ENCODE results near the gene MTMR6. TPM values are rescaled to one million over a fixed set of nuclear protein-coding genes. Genes with fewer than 3 reads are reported as not detected.

The MTMR6 gene
- total RNA-seq, 2 donors from 2014 or later = 14.8 to 21.2 TPM

DNA sequence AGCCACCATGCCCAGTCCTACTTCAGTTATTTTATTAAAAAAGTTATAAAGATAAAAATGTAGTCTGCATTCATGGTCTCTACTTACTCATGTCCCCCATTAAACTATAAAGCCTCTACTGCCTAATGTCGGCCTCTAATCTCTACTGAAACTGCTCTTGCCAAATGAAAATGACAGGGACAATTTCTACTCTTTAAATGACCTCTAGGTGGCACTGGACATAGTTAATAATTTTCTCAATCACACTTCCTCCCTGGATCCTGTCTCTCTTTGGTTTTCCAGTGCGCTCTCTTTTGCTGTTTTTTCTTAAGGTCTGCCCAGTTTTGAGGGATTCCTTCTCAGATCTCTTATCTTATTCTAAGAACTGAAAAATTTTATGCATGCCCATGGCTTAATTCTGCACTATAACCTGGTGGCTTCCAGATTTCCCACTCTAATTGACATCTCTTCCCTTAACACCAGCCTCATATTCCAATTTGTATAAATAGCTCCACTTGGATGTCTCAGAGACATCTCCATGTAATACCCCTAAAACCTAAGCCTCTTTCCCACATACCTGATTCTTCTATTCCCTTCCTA is 54.3 kb downstream of the MTMR6 start:
- Histone ChIP-seq H3K36me3 (no peaks in the 10 kb centered on the region), H3K9me3 (no peaks in the 10 kb centered on the region), H3K27me3 (no peaks in the 10 kb centered on the region), H3K4me1 (no peaks in the 10 kb centered on the region), H3K27ac (no peak overlapping the region), H3K4me3 (no peak overlapping the region)
- no peak for DNase-seq (ENCODE audit: low spot score)
- peak; percentile 39 to 66 for TF ChIP-seq CTCF (IDR thresholded peaks at IDR 0.05)

- no peak for TF ChIP-seq CTCF (IDR thresholded peaks at IDR 0.05)
- H3K27ac ChIP-seq = no peak overlapping the region
- no peaks in the 10 kb centered on the region for H3K4me1 ChIP-seq
- DNase-seq (ENCODE audit: low spot score) = no peak
- H3K9me3 ChIP-seq = no peaks in the 10 kb centered on the region
- H3K27me3 ChIP-seq = no peaks in the 10 kb centered on the region
- H3K4me3 ChIP-seq = no peak overlapping the region
- H3K36me3 ChIP-seq = no peaks in the 10 kb centered on the region
Measured at GRCh38 chr13:25231517-25231916, 55.8 kb downstream of the MTMR6 start.

- TF ChIP-seq CTCF (IDR thresholded peaks at IDR 0.05) = no peak
- H3K9me3 ChIP-seq = no peaks in the 10 kb centered on the region
- no peaks in the 10 kb centered on the region for H3K27me3 ChIP-seq
- DNase-seq (ENCODE audit: low spot score) = peak; percentile 26
- no peak overlapping the region for H3K27ac ChIP-seq
- H3K4me3 ChIP-seq = no peak overlapping the region
- H3K36me3 ChIP-seq = no peaks in the 10 kb centered on the region
- H3K4me1 ChIP-seq = no peaks in the 10 kb centered on the region
Measured at GRCh38 chr13:25227690-25228089, 59.6 kb downstream of the MTMR6 start.

DNA sequence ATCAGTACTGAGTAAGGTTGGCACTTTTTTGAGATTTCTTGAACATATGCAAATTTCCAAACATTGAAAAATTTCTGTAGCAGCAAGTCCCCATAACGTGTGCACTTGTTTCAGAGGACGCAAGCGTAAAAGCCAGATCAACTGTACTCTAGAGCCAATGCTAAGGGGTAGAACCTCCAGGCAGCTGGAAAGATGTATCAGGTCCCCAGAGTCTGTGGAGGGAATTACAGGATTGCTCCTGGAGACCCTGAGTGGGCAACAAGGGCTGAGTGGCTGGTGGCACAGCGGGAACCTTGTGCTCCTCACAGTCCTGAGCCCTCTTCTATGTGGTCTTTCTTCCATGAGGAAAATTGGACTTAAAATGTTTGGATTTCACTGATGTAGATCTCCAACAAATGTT is 61.3 kb downstream of the MTMR6 start:
- no peaks in the 10 kb centered on the region for H3K9me3 ChIP-seq

GRCh38 chr13:25224151-25224550 is 63.1 kb downstream of the MTMR6 start:
- Histone ChIP-seq H3K4me1 (no peaks in the 10 kb centered on the region), H3K4me3 (no peak overlapping the region), H3K27ac (no peak overlapping the region), H3K27me3 (no peaks in the 10 kb centered on the region), H3K9me3 (no peaks in the 10 kb centered on the region), H3K36me3 (no peaks in the 10 kb centered on the region)
- no peak for TF ChIP-seq CTCF (IDR thresholded peaks at IDR 0.05)
- DNase-seq (ENCODE audit: low spot score) = no peak

More for the DNA sequence above, 61.3 kb downstream of the MTMR6 start:
- Histone ChIP-seq H3K36me3 (no peaks in the 10 kb centered on the region), H3K27me3 (no peaks in the 10 kb centered on the region), H3K4me1 (no peaks in the 10 kb centered on the region), H3K27ac (no peak overlapping the region), H3K4me3 (no peak overlapping the region)
- DNase-seq (ENCODE audit: low spot score) = no peak
- no peak for TF ChIP-seq CTCF (IDR thresholded peaks at IDR 0.05)

DNA sequence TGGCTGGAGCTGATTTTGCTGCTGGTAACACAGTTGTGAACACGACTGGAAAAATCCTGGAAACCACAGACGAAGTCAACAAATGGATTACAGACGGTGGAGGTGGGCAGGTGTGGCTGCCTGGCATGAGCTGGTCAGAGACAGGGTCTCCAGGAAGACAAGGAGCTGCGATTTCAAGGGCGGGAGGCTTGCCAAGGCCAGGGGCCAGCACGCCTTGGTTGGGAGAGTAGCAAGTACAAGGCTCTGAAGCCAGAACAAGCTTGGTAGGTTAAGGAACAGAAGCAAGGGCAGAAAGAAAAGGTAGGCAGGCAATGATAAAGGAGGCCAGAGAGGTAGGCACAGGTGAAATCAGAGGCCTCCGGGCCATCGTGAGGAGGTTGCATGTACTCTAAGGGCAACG is 64.5 kb downstream of the MTMR6 start:
- TF ChIP-seq CTCF (IDR thresholded peaks at IDR 0.05) = no peak

More for the DNA sequence above, 64.5 kb downstream of the MTMR6 start:
- no peak for DNase-seq (ENCODE audit: low spot score)
- Histone ChIP-seq H3K36me3 (no peaks in the 10 kb centered on the region), H3K4me1 (no peaks in the 10 kb centered on the region), H3K27me3 (no peaks in the 10 kb centered on the region), H3K9me3 (no peaks in the 10 kb centered on the region), H3K27ac (no peak overlapping the region), H3K4me3 (no peak overlapping the region)

All from right atrium auricular region (tissue), 2 donors.